Cardiac fibroblast (primary cell): ENCODE results near the gene CRIM1.

Experiments used
- DNase-seq, 2 donors: peaks; one replicate each; pipeline versions ENCODE4 v3.0.0 to v3.0.0-alpha.2; 2010; ENCODE audit warnings: low read depth in 2 of 2
- H3K4me3 ChIP-seq, 2 donors: replicated peaks in 1 of 2; 1 replicate in 1 of 2; 2 replicates in 1 of 2; pipeline ENCODE4 v1.5.1; 2011; ENCODE audit warnings: low read depth in 2 of 2, low read length in 2 of 2, mild to moderate bottlenecking in 2 of 2, moderate library complexity in 1 of 2
- TF ChIP-seq, protein P1 (sequence below): IDR thresholded peaks from one replicate; pipeline ENCODE4 v1.5.1; 2011; ENCODE audit warnings: low read depth, mild to moderate bottlenecking, low read length, inconsistent platforms

CRIM1 gene

DNA sequence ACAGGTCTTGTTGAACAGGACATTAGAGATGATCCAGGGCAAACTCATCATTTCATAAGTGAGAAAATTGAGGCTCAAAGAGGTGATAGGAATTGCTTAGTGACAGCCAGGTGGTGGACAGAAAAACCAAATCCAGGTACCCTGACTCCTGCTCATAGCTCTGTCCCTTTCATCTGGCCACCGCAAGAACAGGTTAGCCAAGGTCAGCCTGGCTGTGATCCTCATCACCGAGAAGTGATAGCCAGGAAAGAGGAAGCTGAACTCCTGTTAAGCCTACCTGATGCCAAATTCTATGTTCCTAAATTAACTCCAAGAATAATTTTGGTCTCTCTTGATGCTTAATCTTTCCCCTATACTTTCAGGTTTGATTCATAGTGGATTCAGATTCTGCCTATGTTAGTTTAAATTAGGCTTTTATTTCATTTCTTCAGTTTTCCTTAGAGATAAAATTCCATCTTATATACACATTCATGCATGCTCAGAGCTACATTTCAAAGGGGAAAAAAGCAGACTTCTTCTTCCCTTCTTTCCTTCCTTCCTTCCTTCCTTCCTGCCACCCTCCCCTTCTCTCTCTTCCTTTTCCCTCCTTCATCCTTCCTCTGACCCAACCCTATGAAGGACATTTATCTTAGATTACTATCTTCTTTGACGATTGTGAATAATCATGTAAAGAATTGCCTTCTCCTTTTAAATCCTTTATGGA is 17.3 kb upstream of the CRIM1 start:
- no peak for DNase-seq
- no peak overlapping the region for H3K4me3 ChIP-seq
- TF ChIP-seq, protein P1, sequence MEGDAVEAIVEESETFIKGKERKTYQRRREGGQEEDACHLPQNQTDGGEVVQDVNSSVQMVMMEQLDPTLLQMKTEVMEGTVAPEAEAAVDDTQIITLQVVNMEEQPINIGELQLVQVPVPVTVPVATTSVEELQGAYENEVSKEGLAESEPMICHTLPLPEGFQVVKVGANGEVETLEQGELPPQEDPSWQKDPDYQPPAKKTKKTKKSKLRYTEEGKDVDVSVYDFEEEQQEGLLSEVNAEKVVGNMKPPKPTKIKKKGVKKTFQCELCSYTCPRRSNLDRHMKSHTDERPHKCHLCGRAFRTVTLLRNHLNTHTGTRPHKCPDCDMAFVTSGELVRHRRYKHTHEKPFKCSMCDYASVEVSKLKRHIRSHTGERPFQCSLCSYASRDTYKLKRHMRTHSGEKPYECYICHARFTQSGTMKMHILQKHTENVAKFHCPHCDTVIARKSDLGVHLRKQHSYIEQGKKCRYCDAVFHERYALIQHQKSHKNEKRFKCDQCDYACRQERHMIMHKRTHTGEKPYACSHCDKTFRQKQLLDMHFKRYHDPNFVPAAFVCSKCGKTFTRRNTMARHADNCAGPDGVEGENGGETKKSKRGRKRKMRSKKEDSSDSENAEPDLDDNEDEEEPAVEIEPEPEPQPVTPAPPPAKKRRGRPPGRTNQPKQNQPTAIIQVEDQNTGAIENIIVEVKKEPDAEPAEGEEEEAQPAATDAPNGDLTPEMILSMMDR: no peak

DNA sequence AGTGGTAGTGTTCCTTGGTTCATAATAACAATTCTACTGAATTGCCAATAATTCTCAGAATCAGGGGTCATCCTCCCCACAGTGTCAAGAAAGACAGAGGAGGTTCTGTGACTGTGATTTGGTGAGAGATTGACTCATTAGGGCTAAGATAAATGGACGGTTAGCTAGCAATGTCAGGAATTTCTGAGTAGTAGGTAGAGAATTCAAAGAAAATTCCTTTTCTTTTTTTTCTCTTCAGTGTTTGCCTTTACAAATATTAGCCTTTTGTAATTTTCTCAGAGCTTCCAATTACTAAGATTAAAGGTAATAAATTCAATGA is 16.8 kb upstream of the CRIM1 start:
- DNase-seq: peak; percentile 30 to 76
- TF ChIP-seq, protein P1: no peak
- no peak overlapping the region for H3K4me3 ChIP-seq

DNA sequence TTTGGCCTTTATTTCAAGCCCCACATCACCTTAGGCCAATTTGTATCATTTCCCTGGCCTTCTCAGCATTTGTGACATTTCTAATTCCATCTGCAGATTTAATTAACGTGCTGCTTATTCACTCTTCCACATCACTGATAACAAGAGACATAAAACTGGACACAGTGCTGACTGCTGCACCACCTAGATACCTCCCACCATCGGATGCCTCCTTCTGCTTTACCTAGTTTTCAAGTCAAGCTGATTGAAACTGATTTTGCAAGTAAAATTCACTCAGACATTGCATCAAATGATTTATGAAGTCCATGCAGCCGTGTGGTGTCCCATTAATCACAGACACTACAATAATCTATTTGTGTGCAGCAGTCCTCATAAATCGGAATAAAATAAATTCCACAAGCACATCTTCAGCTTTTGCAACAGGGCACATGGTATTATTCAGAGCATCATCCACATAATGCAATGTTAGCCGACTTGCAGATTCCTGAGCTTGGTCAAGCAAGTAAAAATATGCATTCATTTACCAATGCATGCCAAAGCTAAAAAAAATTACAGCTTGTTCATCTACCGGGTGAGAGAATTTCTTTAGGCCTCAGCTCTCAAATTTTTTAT is 15.9 kb upstream of the CRIM1 start:
- DNase-seq: peak; percentile 39 to 52
- TF ChIP-seq, protein P1: no peak
- H3K4me3 ChIP-seq: no peak overlapping the region

DNA sequence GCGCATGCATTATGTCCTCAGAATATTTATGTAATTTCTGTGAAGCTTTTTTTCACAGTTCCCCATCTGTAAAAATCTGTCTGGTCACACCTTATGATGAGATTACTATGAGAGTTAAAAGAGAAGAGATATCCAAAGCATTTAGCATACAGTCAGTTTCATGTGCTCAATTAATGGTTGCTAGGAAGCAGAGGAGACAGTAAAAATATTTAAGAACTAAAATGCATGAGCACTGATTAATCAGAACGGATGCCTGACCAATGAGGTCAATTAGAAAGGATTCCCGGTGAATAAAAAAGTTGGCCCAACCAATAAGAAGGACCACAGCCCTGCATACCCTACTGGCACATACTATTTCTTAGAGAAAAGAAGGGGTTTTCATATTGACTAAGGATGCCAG is 12.0 kb upstream of the CRIM1 start:
- DNase-seq: peak in 1 of 2 donors; percentile 44
- TF ChIP-seq, protein P1: no peak
- H3K4me3 ChIP-seq: no peak overlapping the region

DNA sequence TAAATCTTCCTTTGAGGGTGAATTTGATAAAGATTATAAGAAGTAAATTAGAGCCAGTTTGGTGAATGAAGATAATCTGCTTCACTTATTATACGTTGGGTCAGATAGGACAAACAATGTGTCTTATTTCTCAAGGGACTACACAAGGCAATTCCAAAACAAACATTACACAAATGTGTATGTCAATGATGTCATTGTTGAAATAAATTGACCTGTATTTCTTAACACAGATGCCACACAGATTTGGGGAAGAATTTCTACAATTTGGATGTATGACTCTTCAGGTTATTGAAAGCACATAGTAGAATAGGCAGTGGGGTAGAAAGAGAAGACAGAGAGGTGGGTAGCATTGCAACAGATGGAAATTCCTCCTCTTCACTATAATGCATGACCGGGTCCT is 6.9 kb upstream of the CRIM1 start:
- no peak overlapping the region for H3K4me3 ChIP-seq
- peak in 1 of 2 donors; percentile 69 for DNase-seq
- TF ChIP-seq, protein P1: no peak

DNA sequence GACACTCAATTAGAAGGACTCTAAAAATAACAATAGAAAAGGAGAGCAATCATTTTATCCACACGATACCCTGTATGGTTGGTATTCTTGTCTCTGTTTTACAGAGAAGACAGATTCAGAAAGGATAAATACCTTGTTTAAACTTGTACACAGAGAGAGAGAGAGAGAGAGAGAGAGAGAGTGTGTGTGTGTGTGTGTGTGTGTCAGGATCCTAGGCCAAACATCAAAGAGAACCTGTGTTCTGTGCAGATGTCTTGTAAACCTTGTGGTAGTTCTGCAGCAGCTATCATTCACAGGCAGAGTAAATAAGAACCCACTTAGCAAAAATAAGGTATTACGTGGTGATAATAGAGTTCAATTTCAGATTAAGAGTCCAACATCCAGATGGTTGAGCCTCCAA is 4.3 kb upstream of the CRIM1 start:
- TF ChIP-seq, protein P1: no peak
- no peak overlapping the region for H3K4me3 ChIP-seq
- no peak for DNase-seq
